ENCODE measurements around the gene KHNYN.
A peak's percentile ranks its signal among the peaks of the same experiment; 100 is the strongest.

The KHNYN gene

DNA sequence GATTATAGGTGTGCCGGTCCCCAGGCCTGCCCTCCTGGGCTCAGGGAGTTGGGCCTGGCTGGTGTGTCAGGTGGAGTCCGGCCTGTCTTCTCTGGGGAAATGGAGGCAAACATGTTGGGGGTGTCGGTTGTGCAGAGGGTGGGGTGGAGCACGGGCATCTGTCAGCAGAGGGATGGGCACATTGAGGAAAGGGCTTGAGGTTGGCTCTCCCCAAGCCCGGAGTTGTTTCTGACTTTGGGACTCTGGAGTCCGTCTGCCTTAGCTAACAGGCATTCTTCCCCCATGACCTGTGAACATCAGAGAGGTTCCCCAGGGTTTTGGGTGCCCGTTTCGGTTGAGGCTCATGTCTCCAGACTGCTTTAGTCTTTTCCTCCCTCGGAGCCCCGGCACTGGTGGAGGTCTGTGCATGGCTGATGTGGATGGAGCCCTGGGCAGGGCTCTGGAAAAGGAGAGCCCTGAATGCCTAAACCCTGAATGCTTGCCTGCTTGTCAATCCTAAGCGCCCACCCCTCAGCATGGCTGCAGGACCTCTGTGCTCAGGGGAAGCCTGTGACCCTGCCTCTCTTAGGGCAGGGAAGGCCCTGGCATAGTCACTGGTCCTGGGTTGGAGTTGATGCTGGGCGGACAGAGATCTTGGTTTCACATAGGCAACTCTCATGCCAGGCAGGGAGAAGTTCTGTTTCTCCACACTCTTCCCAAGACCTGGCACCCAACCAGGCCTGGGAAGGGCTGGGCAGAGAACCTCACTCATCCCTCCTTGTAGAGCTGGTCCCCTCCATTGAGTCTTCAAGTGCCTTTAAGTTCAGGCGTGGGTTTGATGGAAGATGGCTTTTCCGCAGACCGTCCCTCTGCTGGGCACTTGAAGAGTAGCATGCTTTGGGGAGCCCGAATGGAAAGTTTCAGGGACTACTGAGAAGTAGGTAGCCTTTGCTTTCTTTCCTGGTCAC is 18.0 kb upstream of the KHNYN start:
- Mint-ChIP-seq H3K27ac (no peak overlapping the region), H3K4me1 (no peaks in the 10 kb centered on the region), H3K27me3 (no peaks in the 10 kb centered on the region), H3K4me3 (no peak overlapping the region), H3K9me3 (no peaks in the 10 kb centered on the region)
- DNase-seq (no peak), ATAC-seq (peak; percentile 58)

GRCh38 chr14:24414077-24414476 is 15.7 kb upstream of the KHNYN start:
- no peak for ATAC-seq
- Mint-ChIP-seq H3K9me3 (no peaks in the 10 kb centered on the region), H3K4me3 (no peak overlapping the region), H3K4me1 (no peaks in the 10 kb centered on the region), H3K27ac (no peak overlapping the region), H3K27me3 (peaks cover 4% of the 10 kb centered on the region)
- no peak for DNase-seq

- Mint-ChIP-seq H3K27me3 (peaks cover 11% of the 10 kb centered on the region), H3K9me3 (no peaks in the 10 kb centered on the region), H3K27ac (peak overlapping the region in 1 of 2 donors; percentile 68), H3K4me1 (no peaks in the 10 kb centered on the region), H3K4me3 (no peak overlapping the region)
- DNase-seq (no peak), ATAC-seq (peak; percentile 13)
Measured at GRCh38 chr14:24414732-24415420, 14.9 kb upstream of the KHNYN start.

DNA sequence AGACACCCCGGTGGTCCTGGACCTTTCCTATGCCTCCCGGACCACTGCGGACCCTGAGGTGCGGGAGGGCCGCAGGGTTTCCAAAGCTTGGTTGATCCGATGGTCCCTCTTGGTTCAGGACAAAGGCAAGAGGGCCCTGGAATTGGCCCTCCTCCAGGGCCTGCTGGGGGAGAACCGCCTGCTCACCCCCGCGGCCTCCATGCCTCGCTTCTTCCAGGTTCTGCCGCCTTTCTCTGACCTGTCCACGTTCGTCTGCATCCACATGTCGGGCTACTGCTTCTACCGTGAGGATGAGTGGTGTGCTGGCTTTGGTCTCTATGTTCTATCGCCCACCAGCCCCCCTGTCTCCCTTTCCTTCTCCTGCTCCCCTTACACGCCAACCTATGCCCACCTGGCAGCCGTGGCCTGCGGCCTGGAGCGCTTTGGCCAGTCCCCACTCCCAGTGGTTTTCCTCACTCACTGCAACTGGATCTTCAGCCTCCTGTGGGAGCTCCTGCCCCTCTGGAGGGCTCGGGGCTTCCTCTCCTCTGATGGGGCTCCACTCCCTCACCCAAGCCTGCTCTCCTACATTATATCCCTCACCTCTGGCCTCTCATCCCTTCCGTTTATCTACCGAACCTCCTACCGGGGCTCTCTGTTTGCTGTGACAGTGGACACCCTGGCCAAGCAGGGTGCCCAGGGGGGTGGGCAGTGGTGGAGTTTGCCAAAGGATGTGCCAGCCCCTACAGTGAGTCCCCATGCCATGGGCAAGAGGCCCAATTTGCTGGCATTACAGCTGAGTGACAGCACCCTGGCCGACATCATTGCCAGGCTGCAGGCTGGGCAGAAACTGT is 14.1 kb upstream of the KHNYN start:
- H3K27me3 Mint-ChIP-seq: peaks cover 11% of the 10 kb centered on the region
- ATAC-seq (no peak), DNase-seq (no peak)
- H3K9me3 Mint-ChIP-seq: no peaks in the 10 kb centered on the region
- peak overlapping the region; percentile 24 to 36 for H3K27ac Mint-ChIP-seq
- no peaks in the 10 kb centered on the region for H3K4me1 Mint-ChIP-seq
- H3K4me3 Mint-ChIP-seq: no peak overlapping the region

- Mint-ChIP-seq H3K27ac (no peak overlapping the region), H3K4me1 (no peaks in the 10 kb centered on the region), H3K4me3 (no peak overlapping the region), H3K9me3 (no peaks in the 10 kb centered on the region), H3K27me3 (peaks cover 11% of the 10 kb centered on the region)
- ATAC-seq (no peak), DNase-seq (no peak)
Measured at GRCh38 chr14:24416254-24416931, 13.4 kb upstream of the KHNYN start.

DNA sequence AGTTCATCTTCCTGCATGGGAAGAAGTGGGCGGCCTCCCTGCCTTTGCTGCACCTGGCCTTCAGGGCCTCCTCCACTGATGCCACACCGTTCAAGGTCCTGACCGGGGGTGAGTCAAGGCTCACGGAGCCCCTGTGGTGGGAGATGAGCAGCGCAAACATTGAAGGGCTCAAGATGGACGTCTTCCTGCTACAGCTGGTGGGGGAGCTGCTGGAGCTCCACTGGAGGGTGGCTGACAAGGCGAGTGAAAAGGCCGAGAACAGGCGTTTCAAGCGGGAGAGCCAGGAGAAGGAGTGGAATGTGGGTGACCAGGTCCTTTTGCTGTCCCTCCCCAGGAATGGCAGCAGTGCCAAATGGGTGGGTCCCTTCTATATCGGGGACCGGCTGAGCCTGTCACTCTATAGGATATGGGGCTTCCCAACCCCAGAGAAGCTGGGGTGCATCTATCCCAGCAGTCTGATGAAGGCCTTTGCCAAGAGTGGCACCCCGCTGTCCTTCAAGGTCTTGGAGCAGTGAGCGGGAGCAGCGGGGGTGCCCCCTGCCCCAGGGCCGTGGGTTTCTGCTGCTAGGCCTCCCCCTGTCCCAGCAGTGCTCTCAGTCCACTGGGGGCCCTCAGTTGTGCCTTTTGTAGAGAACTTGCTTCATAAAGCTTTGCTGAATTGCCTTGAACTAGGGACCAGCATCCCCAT is 12.7 kb upstream of the KHNYN start:
- no peak for ATAC-seq
- no peak overlapping the region for H3K27ac Mint-ChIP-seq
- H3K4me1 Mint-ChIP-seq: no peaks in the 10 kb centered on the region
- H3K9me3 Mint-ChIP-seq: no peaks in the 10 kb centered on the region
- H3K27me3 Mint-ChIP-seq: peaks cover 11% of the 10 kb centered on the region
- no peak overlapping the region for H3K4me3 Mint-ChIP-seq
- no peak for DNase-seq

DNA sequence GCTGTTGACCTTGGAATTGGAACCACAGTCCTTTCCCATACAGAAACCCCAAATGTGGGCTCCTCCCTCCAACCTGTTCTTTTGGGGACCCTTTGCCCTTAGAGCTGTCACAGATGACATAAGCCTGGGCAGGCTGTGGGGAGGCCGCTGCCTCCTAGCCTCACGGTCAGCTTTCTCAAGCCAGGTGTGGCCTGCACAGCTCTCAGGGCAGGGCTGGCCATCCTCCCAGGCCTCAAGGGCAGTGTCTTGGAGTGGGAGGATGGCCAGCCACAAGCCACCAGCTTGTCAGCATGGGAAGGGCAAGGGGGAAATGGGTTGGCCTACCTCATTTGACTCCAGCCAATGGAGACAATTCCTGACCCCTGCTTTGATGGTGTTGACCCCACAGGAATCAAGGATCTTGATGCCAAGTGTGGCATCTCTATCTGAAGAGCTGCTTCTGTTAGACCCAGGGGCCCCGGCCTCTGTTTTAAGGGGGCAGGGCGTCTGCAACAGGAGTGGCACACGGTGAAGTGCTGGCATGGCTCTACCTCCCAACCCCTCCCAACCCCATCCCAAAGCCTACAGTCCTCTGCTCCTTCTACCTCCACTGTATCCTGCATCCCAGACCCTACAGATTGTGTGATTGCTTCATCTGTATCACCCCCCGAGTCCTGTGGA is 11.8 kb upstream of the KHNYN start:
- H3K27ac Mint-ChIP-seq: peak overlapping the region; percentile 67 to 79
- H3K9me3 Mint-ChIP-seq: no peaks in the 10 kb centered on the region
- DNase-seq (no peak), ATAC-seq (no peak)
- H3K27me3 Mint-ChIP-seq: peaks cover 11% of the 10 kb centered on the region
- H3K4me3 Mint-ChIP-seq: no peak overlapping the region
- H3K4me1 Mint-ChIP-seq: no peaks in the 10 kb centered on the region

- H3K4me1 Mint-ChIP-seq: no peaks in the 10 kb centered on the region
- H3K9me3 Mint-ChIP-seq: no peaks in the 10 kb centered on the region
- peak overlapping the region in 1 of 2 donors; percentile 67 for H3K27ac Mint-ChIP-seq
- ATAC-seq: no peak
- no peak overlapping the region for H3K4me3 Mint-ChIP-seq
- no peak for DNase-seq
- H3K27me3 Mint-ChIP-seq: peaks cover 11% of the 10 kb centered on the region
Measured at GRCh38 chr14:24418492-24418873, 11.3 kb upstream of the KHNYN start.

- DNase-seq: no peak
Measured at GRCh38 chr14:24422261-24422660, 7.5 kb upstream of the KHNYN start.

DNA sequence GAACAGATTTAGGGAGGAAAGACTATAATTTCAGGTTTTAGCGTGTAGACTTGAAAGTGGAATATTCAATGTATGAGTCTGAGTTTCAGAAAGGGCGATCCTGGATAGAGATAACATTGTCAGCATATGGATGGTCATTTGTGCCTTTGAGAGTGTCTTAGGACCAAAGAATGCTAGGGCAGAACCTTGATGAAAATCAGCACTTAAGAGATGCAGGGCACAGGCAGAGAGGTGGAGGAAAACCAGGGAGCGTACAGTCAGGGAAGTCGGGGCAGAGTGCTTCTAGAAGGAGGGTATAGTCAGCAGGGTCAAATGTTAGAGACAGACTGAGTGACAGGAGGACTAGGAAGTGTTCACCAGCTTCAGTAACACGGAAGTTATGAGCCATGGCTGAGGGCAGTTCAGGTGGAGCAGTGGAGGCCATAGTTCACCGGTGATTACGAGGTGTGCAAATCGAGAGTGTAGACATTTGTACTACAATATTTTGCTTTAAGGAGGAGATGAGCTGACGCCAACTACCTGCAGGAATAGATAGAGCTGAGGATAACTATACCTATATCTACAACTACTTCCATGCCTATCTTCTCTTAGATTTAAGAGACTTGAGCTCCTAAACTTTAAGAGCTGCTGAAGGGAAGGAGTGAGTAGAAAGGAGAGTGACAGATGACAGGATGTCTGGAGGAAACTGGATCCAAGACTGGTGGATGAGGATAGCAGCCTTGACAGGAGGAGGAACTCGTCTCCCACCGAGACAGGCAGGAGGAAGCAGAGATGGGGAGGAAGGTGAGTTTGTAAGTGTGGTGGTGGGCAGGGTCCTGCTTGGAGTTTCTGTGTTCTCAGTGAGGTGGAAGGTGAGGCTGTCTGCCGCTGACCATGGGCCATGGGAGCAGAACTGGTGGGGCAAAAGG is 6.8 kb upstream of the KHNYN start:
- no peak overlapping the region for H3K27ac Mint-ChIP-seq
- H3K4me3 Mint-ChIP-seq: no peak overlapping the region
- peaks cover 11% of the 10 kb centered on the region for H3K27me3 Mint-ChIP-seq
- ATAC-seq: peak; percentile 36
- DNase-seq: no peak
- no peaks in the 10 kb centered on the region for H3K9me3 Mint-ChIP-seq
- peaks cover 30% of the 10 kb centered on the region for H3K4me1 Mint-ChIP-seq

More at GRCh38 chr14:24422261-24422660, 7.5 kb upstream of the KHNYN start:
- Mint-ChIP-seq H3K27me3 (peaks cover 11% of the 10 kb centered on the region), H3K27ac (no peak overlapping the region), H3K4me1 (peaks cover 24% of the 10 kb centered on the region), H3K4me3 (no peak overlapping the region), H3K9me3 (no peaks in the 10 kb centered on the region)
- no peak for ATAC-seq

DNA sequence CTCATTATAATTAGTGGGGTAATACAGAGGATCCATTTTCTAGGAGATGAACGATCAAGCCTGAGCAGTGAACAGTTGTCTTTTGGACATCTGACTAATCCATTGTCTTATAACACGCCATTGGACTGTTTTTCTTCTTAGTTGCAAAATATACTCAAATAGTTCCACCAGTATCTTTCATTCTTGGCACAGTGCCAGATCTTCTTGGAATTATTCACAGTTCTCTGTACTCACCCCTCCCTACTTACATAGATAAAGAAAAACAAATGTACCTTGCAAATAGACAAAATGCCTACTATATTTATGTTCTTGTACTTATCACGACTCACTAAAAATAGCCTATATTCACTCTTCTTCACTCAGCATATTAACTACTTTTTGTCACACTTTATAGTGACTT is 4.0 kb upstream of the KHNYN start:
- H3K4me1 Mint-ChIP-seq: peaks cover 45% of the 10 kb centered on the region
- H3K9me3 Mint-ChIP-seq: no peaks in the 10 kb centered on the region
- no peak overlapping the region for H3K27ac Mint-ChIP-seq
- H3K4me3 Mint-ChIP-seq: no peak overlapping the region
- no peaks in the 10 kb centered on the region for H3K27me3 Mint-ChIP-seq
- ATAC-seq (no peak), DNase-seq (no peak)

DNA sequence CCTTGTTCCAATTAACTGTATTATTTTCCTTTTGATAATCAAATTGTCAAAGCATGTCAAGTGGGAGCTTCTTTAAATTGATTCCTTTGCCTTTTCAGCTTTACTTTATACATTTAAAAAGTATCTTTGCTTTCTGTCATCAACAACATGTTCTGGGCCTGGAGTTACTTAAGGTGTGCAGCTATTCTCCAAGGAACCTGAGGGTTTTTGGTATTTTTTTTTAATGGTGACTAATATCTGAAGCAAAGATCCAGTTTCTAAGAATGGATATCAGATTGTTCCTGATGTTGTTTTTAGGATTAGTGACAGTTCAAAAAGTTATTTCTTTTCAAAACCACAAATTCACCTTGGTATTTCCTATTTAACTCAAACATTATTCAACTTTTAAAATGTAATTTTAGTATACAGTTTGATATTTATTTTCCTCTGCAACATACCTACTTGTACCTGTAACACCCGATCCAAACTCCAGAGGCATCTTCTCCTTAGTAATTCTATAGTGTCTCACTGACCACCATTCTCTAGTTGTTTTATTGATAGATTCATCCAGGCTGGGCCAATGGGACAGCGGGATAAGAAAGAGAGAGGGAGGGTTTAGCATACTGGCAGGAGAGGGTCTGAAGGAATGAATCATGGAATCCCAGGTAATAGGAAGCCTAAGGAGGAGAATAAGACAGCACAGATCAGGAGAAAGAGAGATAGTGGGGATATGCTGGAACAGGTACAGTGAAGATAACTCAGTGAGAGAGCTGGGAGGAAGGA is 3.4 kb upstream of the KHNYN start:
- H3K27me3 Mint-ChIP-seq: no peaks in the 10 kb centered on the region
- no peak for ATAC-seq
- no peak overlapping the region for H3K27ac Mint-ChIP-seq

More for the DNA sequence above, 3.4 kb upstream of the KHNYN start:
- Mint-ChIP-seq H3K9me3 (no peaks in the 10 kb centered on the region), H3K4me1 (peaks cover 51% of the 10 kb centered on the region), H3K4me3 (no peak overlapping the region)
- DNase-seq: no peak
